ENCODE results near the gene PABPN1L.

Gene PABPN1L

GRCh38 chr16:88866151-88866920 is at the start of gene PABPN1L:
Gene PABPN1L (minus strand): TSS chr16:88866660. CDS start chr16:88866606, 54 bp downstream.
- DNase-seq, result peak in 2 of 3 experiments; percentile 33

GRCh38 chr16:88915639-88916327 is 49.3 kb upstream of the PABPN1L start:
- no peak for DNase-seq

- no peak for DNase-seq
These were observed 48.4 kb upstream of the PABPN1L start for GRCh38 chr16:88914750-88915368.

GRCh38 chr16:88913870-88914269 is 47.4 kb upstream of the PABPN1L start:
- no peak for DNase-seq

GRCh38 chr16:88913001-88913612 is 46.6 kb upstream of the PABPN1L start:
- DNase-seq, result no peak

- DNase-seq, result no peak
These were observed 46.1 kb upstream of the PABPN1L start for GRCh38 chr16:88912556-88912955.

- no peak for DNase-seq
These were observed 45.5 kb upstream of the PABPN1L start for GRCh38 chr16:88911946-88912310.

GRCh38 chr16:88911136-88911945 is 44.9 kb upstream of the PABPN1L start:
- DNase-seq, result peak in 2 of 3 experiments; percentile 48 to 55

- DNase-seq, result peak in 1 of 3 experiments; percentile 48
These were observed 44.0 kb upstream of the PABPN1L start for GRCh38 chr16:88910284-88911135.

- no peak for DNase-seq
These were observed 43.2 kb upstream of the PABPN1L start for GRCh38 chr16:88909431-88910210.

- DNase-seq, result no peak
These were observed 41.8 kb upstream of the PABPN1L start for GRCh38 chr16:88908307-88908706.

GRCh38 chr16:88907768-88908167 is 41.3 kb upstream of the PABPN1L start:
- peak in 1 of 3 experiments; percentile 3 for DNase-seq

- DNase-seq, result no peak
These were observed 40.2 kb upstream of the PABPN1L start for GRCh38 chr16:88906535-88907105.

GRCh38 chr16:88906020-88906419 is 39.6 kb upstream of the PABPN1L start:
- no peak for DNase-seq

- no peak for DNase-seq
These were observed 39.1 kb upstream of the PABPN1L start for GRCh38 chr16:88905563-88905962.

- DNase-seq, result no peak
These were observed 38.4 kb upstream of the PABPN1L start for GRCh38 chr16:88904676-88905365.

- peak in 1 of 3 experiments; percentile 8 for DNase-seq
These were observed 36.8 kb upstream of the PABPN1L start for GRCh38 chr16:88903267-88903666.

- no peak for DNase-seq
These were observed 36.3 kb upstream of the PABPN1L start for GRCh38 chr16:88902744-88903143.

- peak in 2 of 3 experiments; percentile 42 to 47 for DNase-seq
These were observed 35.4 kb upstream of the PABPN1L start for GRCh38 chr16:88901718-88902337.
